ENCODE measurements around the gene FOXL3.
"Not testable (repeated sequence)": the region's sequence is repeated elsewhere in the genome, so short reads cannot be mapped to it uniquely, and the experiment has no call there.

The FOXL3 gene

GRCh38 chr7:326809-327232 is 36.9 kb downstream of the FOXL3 start:
- no peak for FAIRE-seq

GRCh38 chr7:327233-327931 is 37.4 kb downstream of the FOXL3 start:
- FAIRE-seq, result no peak

- FAIRE-seq, result no peak
Measured at GRCh38 chr7:327991-328702, 38.2 kb downstream of the FOXL3 start.

- FAIRE-seq, result no peak
Measured at GRCh38 chr7:329691-330281, 39.8 kb downstream of the FOXL3 start.

GRCh38 chr7:330511-331230 is 40.7 kb downstream of the FOXL3 start:
- FAIRE-seq, result no peak

GRCh38 chr7:332020-332517 is 42.1 kb downstream of the FOXL3 start:
- FAIRE-seq, result no peak

GRCh38 chr7:332646-333392 is 42.8 kb downstream of the FOXL3 start:
- FAIRE-seq, result no peak

GRCh38 chr7:333393-333764 is 43.4 kb downstream of the FOXL3 start:
- FAIRE-seq, result no peak

- no peak for FAIRE-seq
Measured at GRCh38 chr7:334618-335357, 44.8 kb downstream of the FOXL3 start.

- FAIRE-seq, result no peak
Measured at GRCh38 chr7:335358-336148, 45.6 kb downstream of the FOXL3 start.

- FAIRE-seq, result not testable (repeated sequence)
Measured at GRCh38 chr7:336149-336533, 46.2 kb downstream of the FOXL3 start.

- FAIRE-seq, result no peak
Measured at GRCh38 chr7:336810-337566, 47.0 kb downstream of the FOXL3 start.

- FAIRE-seq, result no peak
Measured at GRCh38 chr7:337567-337951, 47.6 kb downstream of the FOXL3 start.

GRCh38 chr7:338295-339061 is 48.5 kb downstream of the FOXL3 start:
- FAIRE-seq, result no peak

- FAIRE-seq, result no peak
Measured at GRCh38 chr7:339062-339342, 49.0 kb downstream of the FOXL3 start.

- FAIRE-seq, result no peak
Measured at GRCh38 chr7:339696-340095, 49.7 kb downstream of the FOXL3 start.

GRCh38 chr7:340200-340937 is 50.4 kb downstream of the FOXL3 start:
- no peak for FAIRE-seq
